KBM-7 (cell line): ENCODE measurements around the gene COL18A1.

Experiments
- DNase-seq: peaks from one replicate; pipeline ENCODE4 v3.0.0-alpha.2; 2015
- in situ Hi-C: fragments of 300-500 bp; cut with MboI; formaldehyde crosslinking; loops from 2 replicates; pipeline ENCODE4 v1.14.3; 2020; ENCODE audit warnings: low sequenced_read_pairs, low pct_unique_long_range_greater_than_20kb, mixed read lengths

Gene COL18A1

GRCh38 chr21:45542667-45543370 lies 137.9 kb downstream of the COL18A1 start:
- no peak for DNase-seq
- in situ Hi-C loops = no loop called here

GRCh38 chr21:45543371-45543709 lies 138.4 kb downstream of the COL18A1 start:
- in situ Hi-C loops = no loop called here
- no peak for DNase-seq

DNA sequence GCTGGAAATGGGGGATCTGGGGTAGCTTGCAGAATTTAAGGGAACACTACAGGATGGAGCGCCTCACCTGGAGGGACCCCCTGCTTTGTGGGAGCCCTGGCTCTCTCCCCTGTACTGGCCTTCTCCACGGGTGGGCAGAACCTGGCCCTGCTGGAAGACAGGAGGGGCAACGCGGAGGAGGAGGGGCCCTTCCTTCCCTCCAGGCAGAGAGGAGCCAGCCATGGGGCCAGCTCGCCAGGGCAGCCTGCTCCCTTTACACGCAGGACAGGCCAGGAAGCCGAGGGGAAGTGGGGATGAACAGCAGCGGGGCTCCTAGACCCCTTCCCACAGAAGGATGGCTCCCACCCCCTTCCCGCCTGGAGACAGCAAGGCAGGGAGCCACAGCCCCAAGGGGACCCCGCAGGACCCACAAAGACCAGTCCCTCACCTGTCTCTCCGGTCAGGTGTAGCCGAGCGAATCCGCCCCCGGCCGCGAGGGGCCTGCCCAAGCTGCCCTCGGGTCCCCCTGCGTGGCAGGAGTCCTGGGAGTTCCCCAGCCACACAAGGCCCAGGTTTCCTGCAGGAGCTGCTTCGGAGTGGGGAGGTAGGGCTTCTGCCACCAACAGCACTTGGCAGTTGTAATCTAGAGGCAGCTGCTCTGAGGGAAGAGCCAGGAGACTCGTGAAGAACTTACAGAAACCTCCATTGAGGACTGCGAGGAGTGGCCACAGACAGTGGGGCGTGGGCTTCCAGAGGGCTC lies 138.9 kb downstream of the COL18A1 start:
- in situ Hi-C loops = no loop called here
- DNase-seq = no peak

- in situ Hi-C loops = no loop called here
- DNase-seq = no peak
Observed at GRCh38 chr21:45544449-45545235, 139.7 kb downstream of the COL18A1 start.

DNA sequence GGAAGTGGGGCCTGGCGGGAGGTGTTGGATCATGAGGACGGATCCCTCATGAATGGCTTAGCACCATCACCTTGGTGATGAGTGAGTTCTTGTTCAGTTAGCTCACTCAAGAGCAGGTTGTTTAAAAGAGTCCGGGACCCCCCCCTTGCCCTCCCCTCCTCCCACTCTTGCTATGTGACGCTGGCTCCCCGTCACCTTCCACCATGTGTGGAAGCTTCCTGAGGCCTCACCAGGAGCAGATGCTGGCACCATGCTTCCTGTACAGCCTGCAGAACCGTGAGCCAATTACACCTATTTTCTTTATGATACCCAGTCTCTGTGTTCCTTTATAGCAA lies 140.2 kb downstream of the COL18A1 start:
- in situ Hi-C loops = no loop called here

GRCh38 chr21:45545691-45546531 lies 140.9 kb downstream of the COL18A1 start:
- in situ Hi-C loops = no loop called here
- DNase-seq = no peak

More for the DNA sequence above, 140.2 kb downstream of the COL18A1 start:
- no peak for DNase-seq

GRCh38 chr21:45546636-45547544 lies 141.9 kb downstream of the COL18A1 start:
- DNase-seq = no peak
- in situ Hi-C loops = no loop called here

- in situ Hi-C loops = no loop called here
- no peak for DNase-seq
Observed at GRCh38 chr21:45547545-45547900, 142.6 kb downstream of the COL18A1 start.

- in situ Hi-C loops = no loop called here
- no peak for DNase-seq
Observed at GRCh38 chr21:45548711-45549491, 143.9 kb downstream of the COL18A1 start.

DNA sequence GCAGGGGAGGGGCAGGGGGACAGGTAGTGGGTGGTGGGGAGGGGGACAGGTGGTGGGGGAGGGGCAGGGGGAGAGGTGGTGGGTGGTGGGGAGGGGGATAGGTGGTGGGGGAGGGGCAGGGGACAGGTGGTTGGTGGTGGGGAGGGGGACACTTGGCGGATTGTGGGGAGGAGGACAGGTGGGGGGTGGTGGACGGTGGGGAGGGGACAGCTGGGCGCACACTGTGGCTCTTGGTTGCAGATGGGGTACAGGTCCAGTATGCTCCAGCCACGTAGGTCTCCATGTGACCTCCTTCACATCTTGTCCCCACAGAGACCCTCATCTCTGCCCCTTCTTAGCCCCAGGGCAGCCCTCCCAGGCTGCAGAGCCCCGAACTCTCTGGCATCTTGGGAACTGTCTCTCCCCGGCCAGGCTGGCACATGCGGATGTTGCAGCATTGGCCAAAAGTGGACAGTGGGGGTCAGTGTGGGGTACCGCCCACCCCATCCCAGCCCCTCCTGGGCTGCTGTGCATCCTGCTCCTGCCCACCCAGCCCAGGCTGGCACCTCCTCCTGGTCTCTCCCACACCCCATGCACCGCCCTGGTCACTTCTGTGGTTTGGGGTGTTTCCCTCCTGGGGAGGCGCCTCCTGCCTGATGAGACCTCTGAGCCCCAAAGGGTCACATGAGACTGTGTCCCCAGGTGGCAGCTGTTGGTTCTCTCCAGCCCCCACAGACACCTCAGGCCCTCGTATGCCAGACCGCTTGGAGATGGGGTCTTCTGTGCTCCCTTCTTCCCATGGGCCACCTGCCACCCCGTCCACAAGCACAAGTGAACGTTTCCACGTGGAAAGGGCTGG lies 144.9 kb downstream of the COL18A1 start:
- DNase-seq = no peak
- in situ Hi-C loops = no loop called here

- in situ Hi-C loops = no loop called here
- DNase-seq = peak; percentile 93
Observed at GRCh38 chr21:45550522-45551210, 145.7 kb downstream of the COL18A1 start.

GRCh38 chr21:45551316-45551715 lies 146.4 kb downstream of the COL18A1 start:
- no peak for DNase-seq
- in situ Hi-C loops = no loop called here

- in situ Hi-C loops = no loop called here
- no peak for DNase-seq
Observed at GRCh38 chr21:45551783-45552695, 147.1 kb downstream of the COL18A1 start.

DNA sequence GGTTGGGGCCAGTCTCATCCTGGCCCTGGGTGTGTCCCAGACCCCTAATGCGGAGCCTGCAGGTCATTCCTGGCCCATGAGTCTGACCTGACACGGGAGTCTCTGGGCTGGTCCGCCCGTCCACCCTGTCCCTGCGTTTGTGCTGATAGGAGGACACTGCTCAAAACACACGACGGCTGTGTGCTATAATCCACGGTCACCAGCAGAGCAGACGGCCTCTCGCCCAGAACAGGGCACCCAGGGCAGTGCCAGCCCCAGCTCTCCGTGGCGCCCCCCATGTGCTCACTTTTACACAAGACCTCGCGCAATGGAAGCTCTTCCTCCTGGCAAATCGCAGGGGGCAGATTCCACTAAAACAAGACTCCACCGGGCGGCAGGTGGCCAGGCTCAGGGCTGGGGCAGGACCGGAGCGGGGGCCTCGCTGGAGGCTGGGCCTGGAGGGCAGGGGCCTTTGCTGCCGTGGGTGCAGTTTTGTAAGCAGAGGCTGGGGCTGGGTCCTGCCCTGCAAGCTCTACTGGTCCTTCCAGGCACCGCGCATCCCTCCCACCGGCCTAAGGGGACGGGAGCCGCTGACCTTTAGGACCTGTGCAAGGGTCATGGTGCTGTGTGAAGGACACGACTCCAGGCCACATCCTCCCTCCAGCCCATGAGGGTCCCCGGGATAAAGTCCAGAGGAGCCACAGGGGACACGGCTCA lies 147.9 kb downstream of the COL18A1 start:
- no peak for DNase-seq
- in situ Hi-C loops = no loop called here
